ENCODE measurements around the gene RCAN2.

DNA sequence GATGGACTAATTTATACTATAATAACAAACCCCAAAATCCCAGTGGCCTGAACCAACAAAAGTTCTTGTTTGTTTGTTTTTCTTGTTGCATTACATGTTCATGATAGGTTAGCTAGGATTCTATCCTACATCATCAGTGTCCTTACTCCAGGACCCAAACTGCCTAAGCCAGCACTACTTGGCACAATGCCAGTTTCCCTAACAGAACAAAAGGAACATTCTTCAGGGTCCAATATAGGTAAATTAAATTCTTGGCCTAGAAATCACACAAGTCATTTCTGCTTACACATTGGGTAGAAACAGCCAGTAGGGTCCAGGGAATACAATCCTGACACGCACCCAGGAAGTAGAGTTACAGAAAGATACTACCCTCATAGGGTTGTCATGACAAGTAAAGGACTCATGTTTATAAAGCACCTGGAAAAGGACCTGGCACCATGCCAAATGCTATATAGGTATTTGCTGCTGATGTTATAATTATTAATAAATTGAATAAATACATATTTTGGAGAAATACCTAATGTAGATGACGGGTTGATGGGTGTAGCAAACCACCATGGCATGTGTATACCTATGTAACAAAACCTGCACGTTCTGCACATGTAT is 38.8 kb downstream of the RCAN2 start:
- TF ChIP-seq, protein P1, sequence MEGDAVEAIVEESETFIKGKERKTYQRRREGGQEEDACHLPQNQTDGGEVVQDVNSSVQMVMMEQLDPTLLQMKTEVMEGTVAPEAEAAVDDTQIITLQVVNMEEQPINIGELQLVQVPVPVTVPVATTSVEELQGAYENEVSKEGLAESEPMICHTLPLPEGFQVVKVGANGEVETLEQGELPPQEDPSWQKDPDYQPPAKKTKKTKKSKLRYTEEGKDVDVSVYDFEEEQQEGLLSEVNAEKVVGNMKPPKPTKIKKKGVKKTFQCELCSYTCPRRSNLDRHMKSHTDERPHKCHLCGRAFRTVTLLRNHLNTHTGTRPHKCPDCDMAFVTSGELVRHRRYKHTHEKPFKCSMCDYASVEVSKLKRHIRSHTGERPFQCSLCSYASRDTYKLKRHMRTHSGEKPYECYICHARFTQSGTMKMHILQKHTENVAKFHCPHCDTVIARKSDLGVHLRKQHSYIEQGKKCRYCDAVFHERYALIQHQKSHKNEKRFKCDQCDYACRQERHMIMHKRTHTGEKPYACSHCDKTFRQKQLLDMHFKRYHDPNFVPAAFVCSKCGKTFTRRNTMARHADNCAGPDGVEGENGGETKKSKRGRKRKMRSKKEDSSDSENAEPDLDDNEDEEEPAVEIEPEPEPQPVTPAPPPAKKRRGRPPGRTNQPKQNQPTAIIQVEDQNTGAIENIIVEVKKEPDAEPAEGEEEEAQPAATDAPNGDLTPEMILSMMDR (conservative IDR thresholded peaks at IDR 0.05): no peak
- no peak for TF ChIP-seq EZH2 (IDR thresholded peaks at IDR 0.05; ENCODE audit: low read depth)

Data from PC-9 (cell line).